SIG-M5 (cell line): ENCODE results near the gene CT55.
"Not testable (repeated sequence)": the region's sequence is repeated elsewhere in the genome, so short reads cannot be mapped to it uniquely, and the experiment has no call there.

ENCODE experiments used
- DNase-seq: peaks from one replicate; lab custom pipeline; 2025; lab: John Stamatoyannopoulos, UW

The CT55 gene, protein sequence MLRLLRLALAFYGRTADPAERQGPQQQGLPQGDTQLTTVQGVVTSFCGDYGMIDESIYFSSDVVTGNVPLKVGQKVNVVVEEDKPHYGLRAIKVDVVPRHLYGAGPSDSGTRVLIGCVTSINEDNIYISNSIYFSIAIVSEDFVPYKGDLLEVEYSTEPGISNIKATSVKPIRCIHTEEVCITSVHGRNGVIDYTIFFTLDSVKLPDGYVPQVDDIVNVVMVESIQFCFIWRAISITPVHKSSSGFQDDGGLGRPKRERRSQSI

DNA sequence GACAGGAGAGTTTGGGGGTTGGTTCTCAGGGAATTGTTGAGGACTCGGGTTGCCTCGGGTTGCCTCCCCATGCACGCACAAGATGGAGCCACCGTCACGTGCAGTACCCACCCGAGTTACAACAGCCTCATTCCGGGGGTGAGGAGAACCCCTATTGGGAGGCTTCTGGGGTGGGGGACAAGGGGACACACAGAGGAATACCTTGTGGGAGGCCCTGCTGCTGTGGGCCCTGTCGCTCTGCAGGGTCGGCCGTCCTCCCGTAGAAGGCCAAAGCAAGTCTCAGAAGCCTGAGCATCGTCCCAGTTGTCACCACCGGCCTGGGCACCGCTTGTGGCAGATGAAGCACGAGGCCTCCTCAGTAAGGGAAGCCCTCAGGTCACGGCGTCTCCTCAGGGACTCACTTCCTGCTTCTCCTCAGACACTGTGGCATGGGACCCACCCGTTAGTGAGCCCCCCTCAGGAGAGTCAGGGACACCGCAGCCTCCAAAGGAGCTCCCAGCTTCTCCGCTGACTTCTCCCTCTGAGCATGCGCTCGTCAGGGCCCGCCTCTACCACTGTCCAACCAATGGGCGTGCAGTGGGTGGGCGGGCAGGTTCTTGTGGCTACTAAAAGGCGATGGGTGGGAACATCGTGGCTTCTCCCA is at the start of gene CT55:
TSS of gene CT55 (minus strand) at position 522 of the 643 bp plus-strand sequence. CDS start at position 295, 227 bp downstream.
- DNase-seq: no peak

DNA sequence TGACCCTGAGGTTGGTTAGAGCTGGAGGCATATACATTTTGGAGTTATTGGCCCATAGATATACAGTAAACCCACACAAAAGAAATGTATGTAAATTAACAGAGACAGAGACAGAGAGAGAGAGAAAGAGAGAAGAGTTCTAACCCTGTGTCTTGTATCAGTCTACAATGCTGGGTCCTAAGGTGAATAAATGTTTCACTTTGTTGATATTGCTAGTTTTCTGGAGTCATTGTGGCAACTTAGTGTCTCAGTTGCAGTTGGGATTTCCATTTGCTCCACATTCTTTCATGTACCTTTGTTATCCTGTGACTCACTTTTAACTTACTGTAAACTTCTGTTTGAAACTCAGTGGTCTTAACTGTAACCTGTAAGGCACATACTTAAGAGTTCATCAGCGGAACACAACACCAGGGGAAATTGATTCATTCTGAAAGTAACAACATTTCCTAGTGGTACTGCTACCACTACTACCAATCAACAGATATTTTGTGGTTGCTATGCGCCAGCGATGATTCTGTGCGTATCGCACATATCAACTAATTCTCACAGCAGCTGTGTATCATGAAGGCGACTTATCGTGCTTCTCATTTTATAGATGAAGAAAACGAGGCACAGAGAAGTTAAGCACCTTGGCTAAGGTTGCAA is 42.1 kb upstream of the CT55 start:
- no peak for DNase-seq

DNA sequence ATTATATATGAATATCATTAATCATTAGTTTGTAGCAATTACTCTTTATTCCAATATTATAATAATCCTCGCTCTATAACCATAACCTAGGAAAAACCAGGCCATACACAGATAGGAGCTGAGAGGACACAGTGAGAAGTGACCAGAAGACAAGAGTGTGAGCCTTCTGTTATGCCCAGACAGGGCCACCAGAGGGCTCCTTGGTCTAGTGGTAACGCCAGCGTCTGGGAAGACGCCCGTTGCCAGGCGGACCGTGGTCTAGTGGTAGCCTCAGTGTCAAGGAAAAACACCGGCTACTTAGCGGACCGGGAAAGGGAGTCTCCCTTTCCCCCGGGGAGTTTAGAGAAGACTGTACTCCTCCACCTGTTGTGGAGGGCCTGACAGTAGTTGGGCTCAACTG is 35.2 kb upstream of the CT55 start:
- not testable (repeated sequence) for DNase-seq

DNA sequence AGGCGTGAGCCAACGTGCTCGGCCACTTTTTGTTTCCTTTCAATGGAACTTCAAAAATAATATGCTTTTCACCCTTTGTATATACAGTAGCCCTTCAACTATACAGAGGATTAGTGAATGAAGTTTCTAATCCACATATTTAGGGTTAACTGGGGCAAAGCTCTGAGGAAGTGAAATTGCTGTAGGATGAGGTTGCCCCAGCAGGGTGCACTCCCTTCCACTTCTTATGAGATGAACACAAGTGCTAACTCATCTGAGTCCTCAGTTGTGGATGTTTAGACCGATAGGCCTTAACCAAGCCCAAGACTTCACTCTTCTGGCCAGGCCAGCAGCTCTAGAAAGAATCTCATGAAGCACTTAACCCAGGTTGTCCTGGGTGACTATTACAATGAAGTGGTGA is 29.1 kb upstream of the CT55 start:
- DNase-seq: no peak

DNA sequence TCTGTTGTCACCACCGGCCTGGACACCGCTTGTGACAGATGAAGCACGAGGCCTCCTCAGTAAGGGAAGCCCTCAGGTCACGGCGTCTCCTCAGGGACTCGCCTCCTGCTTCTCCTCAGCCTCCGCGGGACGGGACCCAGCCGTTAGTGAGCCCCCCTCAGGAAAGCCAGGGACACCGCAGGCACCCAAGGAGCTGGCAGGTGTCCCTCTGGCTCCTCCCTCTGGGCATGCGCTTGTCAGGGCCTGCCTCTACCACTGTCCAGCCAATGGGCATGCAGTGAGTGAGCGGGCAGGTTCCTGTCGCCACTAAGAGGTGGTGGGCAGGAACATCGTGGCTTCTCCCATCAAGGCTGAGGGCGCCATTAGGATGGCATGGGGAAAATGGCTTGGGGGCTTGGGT is 23.5 kb upstream of the CT55 start:
- DNase-seq: no peak

DNA sequence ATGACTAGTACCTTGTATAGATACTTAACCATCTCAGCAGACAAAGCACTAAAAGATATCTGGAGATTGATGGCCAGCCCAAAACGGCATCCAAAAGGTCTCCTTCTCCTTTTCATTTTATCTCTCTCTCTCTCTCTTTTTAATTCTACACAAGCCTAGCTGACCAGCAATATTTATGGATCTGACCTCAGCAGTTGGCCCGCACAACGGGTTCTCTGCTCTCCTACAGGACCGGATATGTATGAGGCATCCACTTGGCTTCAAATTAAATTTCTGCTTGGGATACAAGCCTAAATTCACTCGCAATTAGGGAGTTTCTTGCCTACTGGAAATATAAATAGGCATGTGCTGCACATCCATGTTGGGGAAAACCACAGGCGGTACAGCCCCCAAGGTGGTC is 22.5 kb upstream of the CT55 start:
- no peak for DNase-seq

DNA sequence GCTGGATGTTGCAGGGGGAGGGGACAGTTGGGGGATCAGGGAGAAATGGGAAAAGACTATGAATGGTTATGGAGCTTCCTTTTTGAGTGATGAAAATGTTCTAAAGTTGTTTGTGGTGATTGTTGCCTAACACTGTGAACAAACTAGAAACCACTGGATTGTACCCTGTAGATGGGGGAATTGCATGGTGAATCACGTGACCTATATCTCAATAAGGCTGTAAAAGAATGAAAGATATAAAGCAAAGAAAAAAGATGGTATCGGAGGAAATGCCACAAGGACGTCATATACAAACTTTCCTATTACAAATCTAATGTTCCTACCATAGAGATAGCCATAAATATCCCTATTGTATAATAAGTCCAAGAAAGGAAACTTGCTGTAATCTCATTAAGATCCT is 20.6 kb upstream of the CT55 start:
- no peak for DNase-seq

DNA sequence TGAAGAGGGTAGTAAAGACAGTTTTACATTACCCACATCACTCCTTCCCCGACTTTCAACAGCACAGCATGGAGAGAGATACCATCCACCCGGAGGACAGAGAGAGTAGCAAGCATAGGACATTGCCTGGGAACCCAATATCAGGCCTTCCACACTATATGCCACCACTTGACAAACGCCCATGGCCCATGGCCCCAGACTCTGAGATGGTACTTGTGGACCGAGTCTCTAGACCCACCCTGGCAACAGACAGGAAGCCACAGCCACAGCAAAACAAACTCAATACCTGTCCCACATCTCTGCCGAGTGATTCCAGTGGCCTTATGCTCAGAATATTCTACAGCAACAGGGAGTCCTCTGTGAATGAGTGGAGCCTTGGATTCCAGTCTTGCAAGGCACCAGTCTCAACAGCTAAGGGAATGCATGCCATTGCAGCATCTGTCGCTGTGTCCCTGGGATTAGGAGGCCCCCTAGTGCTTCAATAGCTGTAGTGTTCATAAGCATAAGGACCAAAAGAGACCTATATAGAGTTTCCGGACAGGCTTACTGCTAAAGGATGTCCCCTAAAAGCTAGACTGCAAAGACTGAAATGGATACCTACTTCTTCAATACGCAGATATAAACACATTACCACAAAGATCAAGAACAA is 14.7 kb upstream of the CT55 start:
- DNase-seq: no peak

DNA sequence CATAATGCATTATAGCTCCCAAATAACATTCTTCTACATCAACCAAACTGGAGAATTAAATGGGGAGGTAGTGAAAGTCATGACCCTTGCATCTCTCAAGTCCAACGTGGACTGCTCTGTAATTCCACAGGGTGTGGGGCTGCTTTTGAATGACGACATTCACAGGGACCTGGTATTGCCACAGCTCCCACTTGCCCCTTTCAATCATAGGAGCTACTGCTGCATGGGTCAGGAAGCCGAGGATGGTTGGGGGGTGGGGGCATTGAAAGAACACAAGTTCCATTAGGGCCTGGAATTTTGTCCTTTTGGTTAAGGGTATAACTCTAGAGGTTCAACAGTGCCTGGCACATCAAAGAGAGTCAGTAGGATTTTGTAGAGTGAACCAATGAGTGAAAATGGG is 7.4 kb upstream of the CT55 start:
- no peak for DNase-seq

DNA sequence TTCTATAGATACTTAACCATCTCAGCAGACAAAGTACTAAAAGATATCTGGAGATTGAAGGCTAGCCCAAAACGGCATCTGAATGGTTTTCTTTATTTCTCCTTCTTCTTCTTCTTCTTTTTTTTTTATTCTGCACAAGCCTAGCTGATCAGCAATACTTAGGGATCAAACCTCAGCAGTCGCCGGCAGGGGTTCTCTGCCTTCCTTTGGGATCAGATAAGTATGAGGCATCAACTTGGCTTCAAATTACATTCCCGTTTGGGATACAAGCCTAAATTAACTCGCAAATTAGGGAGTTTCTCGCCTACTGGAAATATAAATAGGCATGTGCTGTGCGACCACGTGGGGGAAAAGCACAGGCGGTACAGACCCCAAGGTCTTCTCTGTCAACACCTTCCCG is 730 bp downstream of the CT55 start:
- no peak for DNase-seq

DNA sequence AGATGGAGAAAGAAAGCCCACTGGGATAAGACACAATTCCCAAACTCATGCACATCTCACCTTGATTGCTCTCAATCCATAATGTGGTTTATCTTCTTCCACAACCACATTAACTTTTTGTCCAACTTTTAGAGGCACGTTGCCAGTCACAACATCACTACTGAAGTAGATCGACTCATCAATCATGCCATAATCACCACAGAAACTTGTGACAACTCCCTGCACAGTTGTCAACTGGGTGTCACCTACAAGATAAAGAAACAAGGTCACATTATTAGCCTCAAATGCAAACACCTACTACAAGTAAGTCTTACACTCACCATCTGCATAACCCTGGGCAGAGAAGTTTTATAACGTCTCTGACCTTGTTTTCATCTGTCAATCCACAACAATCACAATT is 1.7 kb downstream of the CT55 start:
- DNase-seq: not testable (repeated sequence)

DNA sequence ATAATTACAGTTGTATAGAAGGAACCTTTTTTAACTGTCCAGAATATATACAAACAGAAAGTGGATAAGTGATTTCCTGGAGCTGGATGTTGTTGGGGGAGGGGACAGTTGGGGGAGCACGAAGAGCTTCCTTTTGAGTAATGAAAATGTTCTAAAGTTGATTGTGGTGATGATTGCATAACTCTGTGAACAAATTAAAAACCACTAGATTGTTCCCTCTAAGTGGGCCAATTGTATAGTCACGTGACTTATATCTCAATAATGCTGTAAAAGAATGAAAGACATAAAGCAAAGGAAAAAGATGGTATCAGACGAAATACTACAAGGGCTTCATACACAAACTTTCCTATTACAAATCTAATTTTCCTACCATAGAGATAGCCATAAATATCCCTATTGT is 2.7 kb downstream of the CT55 start:
- DNase-seq: no peak

DNA sequence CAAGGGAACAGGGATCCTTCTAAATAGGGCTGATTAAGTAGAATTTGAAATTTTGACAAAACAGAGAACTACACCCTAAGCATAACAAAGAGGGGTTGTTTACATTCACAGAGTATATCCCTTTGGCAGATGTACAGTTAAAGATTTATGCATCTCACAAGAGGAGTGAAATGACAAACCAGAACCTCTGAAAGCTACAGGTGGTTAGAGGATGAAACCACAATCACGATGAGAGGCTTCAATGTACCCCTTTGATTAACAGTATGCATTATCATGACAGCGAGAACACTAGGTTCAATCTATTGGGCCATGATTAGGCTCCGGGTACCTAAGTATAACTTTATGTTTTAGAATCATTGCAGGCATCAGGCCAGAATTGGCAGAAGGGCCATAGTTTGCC is 16.5 kb downstream of the CT55 start:
- not testable (repeated sequence) for DNase-seq

DNA sequence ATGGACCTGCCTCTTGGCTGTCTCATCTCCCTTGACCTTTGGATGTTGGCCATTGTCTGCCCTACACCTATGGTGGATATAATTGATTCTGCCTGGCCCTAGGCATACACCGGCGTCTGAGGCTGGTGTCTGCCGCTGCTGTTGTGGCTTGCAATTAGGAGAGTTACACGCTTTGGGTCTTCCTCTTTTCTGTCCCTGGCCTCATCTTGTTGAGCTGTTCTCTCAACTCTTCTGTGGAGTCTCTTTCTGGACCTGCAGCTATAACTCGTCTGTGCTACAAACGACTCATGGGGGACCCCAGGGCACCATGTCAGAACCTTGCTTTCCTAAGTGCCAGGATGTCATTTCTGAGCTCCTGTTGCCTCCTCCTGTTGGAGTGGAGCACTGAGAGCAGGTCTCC is 45.1 kb downstream of the CT55 start:
- DNase-seq: not testable (repeated sequence)

DNA sequence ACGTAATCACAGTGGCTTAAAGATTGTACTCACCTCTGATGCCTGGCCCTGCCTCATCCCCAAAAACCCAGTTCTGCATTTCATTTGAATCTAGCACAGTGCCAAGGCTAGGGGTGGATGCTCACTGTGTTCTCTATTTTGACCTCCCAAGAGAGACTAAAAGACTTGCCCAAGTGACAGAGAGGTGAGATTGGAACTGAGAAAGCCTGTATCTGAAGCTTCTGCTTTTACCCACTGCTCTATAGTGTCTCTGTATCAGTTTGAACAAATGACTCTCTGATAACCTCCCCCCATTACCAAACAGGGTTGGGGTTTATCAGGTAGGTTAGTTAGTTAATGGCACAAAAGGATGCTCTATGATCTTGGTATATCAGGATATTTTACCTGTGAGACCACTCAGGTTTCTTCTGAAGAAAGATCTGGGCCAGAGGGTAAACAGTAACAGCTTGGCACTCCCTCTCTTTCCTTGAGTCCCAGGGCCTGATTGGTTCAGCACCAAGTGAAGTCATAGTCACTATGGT is 51.1 kb downstream of the CT55 start, which contains the start of gene ETDB:
TSS of gene ETDB (minus strand) at position 471 of the 521 bp plus-strand sequence. CDS start 1,265 bp downstream, outside the sequence.
- DNase-seq: not testable (repeated sequence)

DNA sequence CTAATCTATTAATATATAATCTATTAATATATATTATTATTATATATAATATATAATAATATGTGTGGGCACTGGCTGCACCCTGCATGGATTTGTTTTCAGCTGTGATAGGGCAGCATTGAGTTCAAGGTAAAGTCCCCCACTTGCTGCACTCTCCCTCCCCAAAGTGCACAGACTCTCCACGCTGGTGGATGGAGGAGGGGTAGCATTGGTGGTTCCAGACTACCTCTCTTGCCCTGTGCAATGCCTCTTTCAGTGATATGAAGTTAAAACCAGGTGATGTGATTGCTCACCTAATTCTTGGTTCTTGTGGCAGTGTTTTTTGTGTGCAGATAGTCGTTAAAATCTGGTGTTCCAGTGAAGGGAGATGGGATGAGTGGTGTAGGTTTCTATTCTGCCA is 55.1 kb downstream of the CT55 start:
- not testable (repeated sequence) for DNase-seq

DNA sequence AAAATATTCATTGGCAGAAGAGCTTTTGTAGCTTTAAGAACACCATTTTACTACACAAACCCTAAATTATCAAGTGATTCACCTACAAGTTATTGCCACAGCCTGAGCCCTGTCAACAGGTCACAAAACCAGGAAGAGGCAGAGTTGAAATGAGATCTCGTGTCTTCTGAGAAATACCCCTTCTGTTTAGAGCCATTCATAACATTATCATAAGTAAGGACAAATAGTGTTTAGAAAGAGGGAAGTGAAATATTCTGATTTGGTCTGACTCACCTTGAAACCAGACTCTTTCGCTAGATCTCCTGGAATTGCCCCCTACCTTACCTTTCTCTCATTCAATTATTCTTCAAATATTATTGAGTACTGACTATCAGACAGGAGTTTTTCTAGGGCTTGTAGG is 56.8 kb downstream of the CT55 start:
- no peak for DNase-seq

DNA sequence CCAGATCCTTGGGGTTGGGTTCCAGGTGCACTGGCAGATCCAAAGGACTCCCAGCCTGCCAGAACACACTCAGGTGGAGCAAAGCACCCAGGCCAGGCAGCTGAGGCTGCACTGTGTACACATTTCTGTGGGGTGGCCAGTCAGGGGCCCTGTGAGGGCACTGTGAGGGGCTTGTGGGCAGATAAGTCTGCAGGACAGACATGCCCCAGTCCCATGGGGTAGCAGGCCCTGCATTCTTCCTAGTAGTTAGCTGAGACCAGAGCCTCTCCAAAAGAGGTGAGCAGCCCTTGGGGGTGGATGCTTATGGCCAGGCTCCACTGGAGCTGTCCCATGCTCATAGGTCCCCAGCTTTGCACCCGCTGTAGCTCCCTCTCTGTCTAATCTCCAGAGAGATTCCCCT is 58.5 kb downstream of the CT55 start:
- no peak for DNase-seq

DNA sequence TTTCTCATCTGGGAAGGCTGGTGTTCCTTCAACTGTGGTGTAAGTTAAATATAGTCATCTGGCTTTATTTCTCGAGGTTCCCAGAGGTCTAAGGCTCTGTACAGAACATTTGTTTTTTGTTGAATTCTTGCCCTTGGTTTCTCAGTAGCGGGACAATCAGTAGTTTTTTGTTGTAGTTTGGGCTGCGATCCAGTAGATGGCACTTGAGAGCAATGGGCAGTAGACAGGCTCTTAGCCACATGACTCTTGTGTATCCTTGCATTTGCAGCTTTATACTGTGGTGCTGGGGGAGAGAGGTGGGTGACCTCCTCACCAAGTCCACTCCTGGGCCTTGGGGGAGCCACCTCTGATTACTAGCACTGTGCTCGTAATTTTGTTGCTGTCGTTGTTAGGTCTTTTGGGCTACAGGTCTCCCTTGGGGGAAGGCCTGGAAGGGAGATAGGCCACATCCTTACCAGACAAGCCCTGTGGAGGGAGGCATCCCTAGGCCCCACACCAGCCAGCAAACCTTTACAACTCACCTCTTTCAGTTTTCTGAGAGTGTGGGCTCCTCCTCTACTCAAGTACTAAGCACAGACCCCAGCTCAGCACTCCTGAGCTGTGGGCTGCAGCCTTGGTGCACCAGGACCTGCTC is 59.0 kb downstream of the CT55 start:
- no peak for DNase-seq

DNA sequence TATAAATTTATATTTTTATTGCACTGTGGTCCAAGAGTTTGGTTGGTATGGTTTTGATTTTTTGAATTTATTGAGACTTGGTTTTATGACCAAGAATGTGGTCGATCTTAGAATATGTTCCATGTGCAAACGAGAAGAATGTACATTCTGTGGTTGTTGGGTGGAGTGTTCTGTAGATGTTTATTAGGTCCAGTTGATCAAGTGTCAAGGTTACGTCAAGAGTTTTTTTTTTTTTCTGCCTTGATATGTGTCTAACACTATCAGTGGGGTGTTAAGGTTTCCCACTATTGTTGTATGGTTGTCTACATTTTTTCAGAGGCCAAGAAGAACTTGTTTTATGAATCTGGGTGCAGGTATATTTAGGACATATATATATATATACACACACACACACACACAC is 61.6 kb downstream of the CT55 start:
- DNase-seq: no peak
